K562 (cell line): ENCODE data around the gene HNRNPA3. TPM values are rescaled to one million over a fixed set of nuclear protein-coding genes. Genes with fewer than 3 reads are reported as not detected.

Experiments
- BCL6 ChIP-seq: fragments of 250-450 bp; sonication (Bioruptor Pico); IDR thresholded peaks from 2 replicates; pipeline ENCODE4 v1.4.0; 2020
- E2F8 ChIP-seq: fragments of 450-650 bp; IDR thresholded peaks from 2 replicates; pipeline ENCODE4 v1.7.1; 2018; ENCODE audit warnings: mild to moderate bottlenecking, low read depth; ENCODE audit not compliant: partially characterized antibody
- HDAC1 ChIP-seq, 2 experiments: fragments of 450-650 bp; IDR thresholded peaks; 2 replicates each; pipeline ENCODE4 v1.6.1; 2016 to 2017; ENCODE audit warnings: inconsistent platforms in 1 of 2, mild to moderate bottlenecking in 1 of 2, moderate library complexity in 1 of 2
- PHB2 ChIP-seq: fragments of 450-650 bp; IDR thresholded peaks from 2 replicates; pipeline ENCODE4 v1.6.1; 2017; ENCODE audit warnings: low read depth
- PHF8 ChIP-seq: fragments of 200-600 bp; sonication (generic); IDR thresholded peaks from 2 replicates; pipeline ENCODE4 v1.6.1; 2012; ENCODE audit warnings: mixed run types, mild to moderate bottlenecking, inconsistent platforms, low read length, moderate library complexity, borderline replicate concordance
- POLR3A ChIP-seq: IDR thresholded peaks from 2 replicates; pipeline ENCODE4 v1.6.1; 2011; ENCODE audit warnings: borderline replicate concordance, mild to moderate bottlenecking, moderate library complexity; ENCODE audit not compliant: insufficient read length, insufficient read depth; ENCODE audit errors: extremely low read depth
- SMARCA5 ChIP-seq: fragments of 450-650 bp; IDR thresholded peaks from 2 replicates; pipeline ENCODE4 v1.6.1; 2016
- SMARCE1 ChIP-seq: fragments of 450-650 bp; IDR thresholded peaks from 2 replicates; pipeline ENCODE4 v1.7.1; 2016; ENCODE audit warnings: mild to moderate bottlenecking
- SOX6 ChIP-seq: fragments of 450-650 bp; IDR thresholded peaks from 2 replicates; pipeline ENCODE4 v1.6.1; 2014; ENCODE audit warnings: mild to moderate bottlenecking
- ZBTB5 ChIP-seq: fragments of 450-650 bp; IDR thresholded peaks from 2 replicates; pipeline ENCODE4 v1.6.1; 2017; ENCODE audit warnings: antibody characterized with exemption
- ZKSCAN8 ChIP-seq: fragments of 200-800 bp; sonication (Bioruptor generic); IDR thresholded peaks from 2 replicates; pipeline ENCODE4 v1.6.1; 2016; ENCODE audit warnings: missing genetic modification characterization, missing compliant biosample characterization
- ZNF165 ChIP-seq: fragments of 250-450 bp; sonication (Bioruptor Pico); IDR thresholded peaks from 2 replicates; pipeline ENCODE4 v1.4.0; 2020; ENCODE audit warnings: borderline replicate concordance
- ZNF384 ChIP-seq: IDR thresholded peaks from 2 replicates; pipeline ENCODE4 v1.6.1; 2012; ENCODE audit warnings: low read depth, low read length, improper control_type of control experiment
- ZNF77 ChIP-seq: fragments of 250-450 bp; sonication (Bioruptor Pico); IDR thresholded peaks from 2 replicates; pipeline ENCODE4 v1.5.0; 2020
- polyA plus RNA-seq, 8 experiments: library from polyadenylated mRNA; depleted of rRNA in 4 of 8; stranded (reverse) in 5 of 8; unstranded in 3 of 8; fragments of >200 nt; fragmentation: Nextera tagmentation in 2 of 8; fragmentation: Illumina TruSeq in 1 of 8; extraction: Ambion mirVana in 2 of 8; extraction: Trizol in 1 of 8; gene quantifications; 2 replicates each; pipeline versions ENCODE4 v1.2.1 to v1.2.3, GENCODE V29; 2011 to 2014; ENCODE audit warnings: inconsistent platforms in 1 of 8, missing spikeins in 1 of 8
- total RNA-seq, 7 experiments: library from RNA; depleted of rRNA in 6 of 7; stranded (reverse); fragments of >200 nt in 6 of 7; fragmentation: Illumina TruSeq in 2 of 7; extraction: Trizol in 2 of 7; gene quantifications; 2 replicates each; pipeline versions ENCODE4 v1.2.1 to v1.2.3, GENCODE V29; 2011 to 2021; ENCODE audit warnings: low replicate concordance in 1 of 7
- TF ChIP-seq, protein P1 (sequence below), 2 experiments: IDR thresholded peaks; 2 replicates each; pipeline ENCODE4 v1.6.1; 2012; ENCODE audit warnings: improper control_type of control experiment in 2 of 2, low read depth in 2 of 2, low read length in 2 of 2, borderline replicate concordance in 1 of 2
- TF ChIP-seq, protein P2 (sequence below): sonication (generic); formaldehyde crosslinking; IDR thresholded peaks from 2 replicates; pipeline ENCODE4 v1.8.0; 2022; ENCODE audit warnings: missing genetic modification reagents, mild to moderate bottlenecking, borderline replicate concordance

The HNRNPA3 gene
- total and polyA plus RNA-seq, 9 of the 15 experiments (the other 6 are each of a cell fraction or from before 2014, with no cell fraction given), result 72.8 to 428 (median 192) TPM

GRCh38 chr2:177242121-177242987 is 29.8 kb downstream of the HNRNPA3 start (continued):
- TF ChIP-seq ZNF384, result no peak; the same call in none of the 2 replicates
- peak; percentile 87 for TF ChIP-seq SOX6
- TF ChIP-seq, protein P1, sequence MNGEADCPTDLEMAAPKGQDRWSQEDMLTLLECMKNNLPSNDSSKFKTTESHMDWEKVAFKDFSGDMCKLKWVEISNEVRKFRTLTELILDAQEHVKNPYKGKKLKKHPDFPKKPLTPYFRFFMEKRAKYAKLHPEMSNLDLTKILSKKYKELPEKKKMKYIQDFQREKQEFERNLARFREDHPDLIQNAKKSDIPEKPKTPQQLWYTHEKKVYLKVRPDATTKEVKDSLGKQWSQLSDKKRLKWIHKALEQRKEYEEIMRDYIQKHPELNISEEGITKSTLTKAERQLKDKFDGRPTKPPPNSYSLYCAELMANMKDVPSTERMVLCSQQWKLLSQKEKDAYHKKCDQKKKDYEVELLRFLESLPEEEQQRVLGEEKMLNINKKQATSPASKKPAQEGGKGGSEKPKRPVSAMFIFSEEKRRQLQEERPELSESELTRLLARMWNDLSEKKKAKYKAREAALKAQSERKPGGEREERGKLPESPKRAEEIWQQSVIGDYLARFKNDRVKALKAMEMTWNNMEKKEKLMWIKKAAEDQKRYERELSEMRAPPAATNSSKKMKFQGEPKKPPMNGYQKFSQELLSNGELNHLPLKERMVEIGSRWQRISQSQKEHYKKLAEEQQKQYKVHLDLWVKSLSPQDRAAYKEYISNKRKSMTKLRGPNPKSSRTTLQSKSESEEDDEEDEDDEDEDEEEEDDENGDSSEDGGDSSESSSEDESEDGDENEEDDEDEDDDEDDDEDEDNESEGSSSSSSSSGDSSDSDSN (IDR thresholded peaks at IDR 0.05; ENCODE audit: borderline replicate concordance in 1 of 2, low read depth in 2 of 2, low read length in 2 of 2), result no peak
- TF ChIP-seq PHF8, result no peak
- TF ChIP-seq, protein P2, sequence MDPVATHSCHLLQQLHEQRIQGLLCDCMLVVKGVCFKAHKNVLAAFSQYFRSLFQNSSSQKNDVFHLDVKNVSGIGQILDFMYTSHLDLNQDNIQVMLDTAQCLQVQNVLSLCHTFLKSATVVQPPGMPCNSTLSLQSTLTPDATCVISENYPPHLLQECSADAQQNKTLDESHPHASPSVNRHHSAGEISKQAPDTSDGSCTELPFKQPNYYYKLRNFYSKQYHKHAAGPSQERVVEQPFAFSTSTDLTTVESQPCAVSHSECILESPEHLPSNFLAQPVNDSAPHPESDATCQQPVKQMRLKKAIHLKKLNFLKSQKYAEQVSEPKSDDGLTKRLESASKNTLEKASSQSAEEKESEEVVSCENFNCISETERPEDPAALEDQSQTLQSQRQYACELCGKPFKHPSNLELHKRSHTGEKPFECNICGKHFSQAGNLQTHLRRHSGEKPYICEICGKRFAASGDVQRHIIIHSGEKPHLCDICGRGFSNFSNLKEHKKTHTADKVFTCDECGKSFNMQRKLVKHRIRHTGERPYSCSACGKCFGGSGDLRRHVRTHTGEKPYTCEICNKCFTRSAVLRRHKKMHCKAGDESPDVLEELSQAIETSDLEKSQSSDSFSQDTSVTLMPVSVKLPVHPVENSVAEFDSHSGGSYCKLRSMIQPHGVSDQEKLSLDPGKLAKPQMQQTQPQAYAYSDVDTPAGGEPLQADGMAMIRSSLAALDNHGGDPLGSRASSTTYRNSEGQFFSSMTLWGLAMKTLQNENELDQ (CRISPR knock-in tag), result no peak
- TF ChIP-seq ZNF165, result no peak
- peak in 1 of 2 experiments; percentile 80; a peak in 2 of 4 replicates for TF ChIP-seq HDAC1 (IDR thresholded peaks at IDR 0.05)
- TF ChIP-seq SMARCA5, result peak; percentile 51; the same call in 1 of the 2 replicates
- TF ChIP-seq POLR3A, result no peak
- TF ChIP-seq ZBTB5, result no peak
- peak; percentile 66; the same call in 1 of the 2 replicates for TF ChIP-seq ZKSCAN8 (CRISPR knock-in tag)
- TF ChIP-seq PHB2, result 0 out of 2 replicates have a peak, but pooled peaks have one; percentile 7
- peak; percentile 92 for TF ChIP-seq SMARCE1
- no peak for TF ChIP-seq BCL6 (CRISPR knock-in tag)
- TF ChIP-seq E2F8, result peak; percentile 32
- TF ChIP-seq ZNF77 (CRISPR knock-in tag), result no peak
